Activated CD8-positive, alpha-beta memory T cell treated with anti-CD3 and anti-CD28 coated beads, Interleukin-2, amount 50 U/mL, for 1 hour (primary cell): Measurements from ENCODE around the gene ZBTB44.
"Not testable (repeated sequence)": the region's sequence is repeated elsewhere in the genome, so short reads cannot be mapped to it uniquely, and the experiment has no call there.

Experiments used
- DNase-seq: peaks from one replicate; pipeline ENCODE4 v3.0.0-alpha.2; 2020; ENCODE audit errors: extremely low read depth

ZBTB44 gene

DNA sequence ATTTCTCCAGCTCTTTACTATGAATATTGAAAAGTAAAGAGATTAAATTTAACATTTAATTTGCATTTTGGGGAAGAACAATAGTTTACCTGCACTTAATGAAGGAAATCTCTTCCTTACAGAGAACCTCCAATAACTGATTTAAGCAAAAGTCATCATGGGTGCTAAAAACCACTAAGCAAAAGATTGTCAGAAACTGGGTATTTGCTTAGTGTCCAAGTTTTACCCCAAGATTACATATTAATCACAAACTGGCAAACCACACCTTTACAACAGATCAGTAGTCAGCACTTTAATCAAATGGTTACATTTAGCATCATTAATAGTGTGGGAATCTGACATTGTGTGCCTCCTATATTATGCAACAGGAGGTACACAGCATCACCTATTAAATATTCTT is 2.7 kb downstream of the ZBTB44 start:
- DNase-seq: no peak

DNA sequence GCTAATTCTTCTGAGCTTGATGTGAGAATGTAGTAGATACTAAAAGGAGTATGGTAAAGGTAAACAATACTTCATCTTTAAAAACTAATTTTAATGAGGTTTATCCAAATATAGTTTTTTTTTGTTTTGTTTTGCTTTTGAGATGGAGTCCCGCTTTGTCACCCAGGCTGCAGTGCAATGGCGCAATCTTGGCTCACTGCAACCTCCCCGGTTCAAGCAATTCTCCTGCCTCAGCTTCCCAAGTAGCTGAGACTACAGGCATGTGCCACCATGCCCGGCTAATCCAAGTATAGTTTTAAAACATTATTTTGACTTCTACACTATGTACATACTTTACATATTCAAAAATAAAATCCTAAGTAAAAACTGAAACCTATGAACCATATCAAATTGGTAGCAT is 4.1 kb downstream of the ZBTB44 start:
- no peak for DNase-seq

DNA sequence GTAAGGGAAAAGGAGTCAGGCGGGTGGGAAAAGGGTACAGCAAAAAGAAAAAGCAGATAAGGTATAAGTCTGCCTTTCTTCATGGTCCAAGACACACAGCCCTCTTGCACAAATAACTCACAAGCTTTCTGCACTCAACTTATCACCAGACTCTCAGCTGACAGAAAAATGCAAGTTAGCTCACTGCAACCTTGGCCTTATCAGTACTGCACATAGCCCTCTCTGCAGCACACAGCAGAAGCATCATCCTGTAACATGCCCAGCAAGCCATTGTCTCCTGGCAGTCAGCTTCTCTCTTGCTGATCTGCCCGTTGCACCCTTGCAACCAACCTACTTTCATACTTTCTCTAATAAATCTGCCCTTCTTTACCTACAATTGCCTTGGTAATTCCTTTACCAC is 5.8 kb downstream of the ZBTB44 start:
- no peak for DNase-seq

GRCh38 chr11:130308059-130308458 is 6.7 kb downstream of the ZBTB44 start:
- no peak for DNase-seq

DNA sequence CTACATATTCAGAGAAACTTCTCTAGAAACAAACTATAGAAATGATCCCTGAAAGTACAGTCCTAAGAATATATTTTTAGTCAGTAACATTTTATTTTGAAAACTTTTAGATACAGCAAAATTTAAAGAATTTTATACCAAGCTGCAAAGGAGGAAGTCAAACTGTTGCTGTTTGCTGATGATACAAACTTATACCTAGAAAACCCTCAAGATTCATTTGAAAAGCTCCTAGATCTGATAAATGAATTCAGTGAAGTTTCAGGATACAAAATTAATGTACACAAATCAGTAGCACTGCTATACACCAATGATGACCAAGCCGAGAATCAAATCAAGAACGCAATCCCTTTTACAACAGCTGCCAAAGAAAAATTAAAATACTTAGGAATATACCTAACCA is 10.1 kb downstream of the ZBTB44 start:
- DNase-seq: no peak

- no peak for DNase-seq
Measured at GRCh38 chr11:130301002-130301401, 13.7 kb downstream of the ZBTB44 start.

DNA sequence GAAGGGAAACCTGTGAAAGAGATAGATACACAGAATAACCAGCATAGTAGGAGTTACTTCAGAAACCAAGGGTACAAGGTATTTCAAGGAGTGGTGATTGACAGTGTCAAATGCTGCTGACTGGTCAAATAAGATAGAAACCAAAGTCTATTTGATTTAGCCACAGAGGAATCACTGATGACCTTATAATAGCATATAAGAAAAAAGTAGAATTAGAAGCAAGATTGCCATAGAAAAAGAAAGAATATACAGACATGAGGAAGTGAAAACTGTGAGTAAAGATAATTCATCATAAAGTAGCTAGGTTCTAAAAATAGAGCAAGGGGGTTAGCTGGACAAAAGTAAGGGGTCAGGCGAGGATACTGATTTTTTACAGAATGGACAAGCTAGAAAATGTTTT is 14.2 kb downstream of the ZBTB44 start:
- DNase-seq: no peak

DNA sequence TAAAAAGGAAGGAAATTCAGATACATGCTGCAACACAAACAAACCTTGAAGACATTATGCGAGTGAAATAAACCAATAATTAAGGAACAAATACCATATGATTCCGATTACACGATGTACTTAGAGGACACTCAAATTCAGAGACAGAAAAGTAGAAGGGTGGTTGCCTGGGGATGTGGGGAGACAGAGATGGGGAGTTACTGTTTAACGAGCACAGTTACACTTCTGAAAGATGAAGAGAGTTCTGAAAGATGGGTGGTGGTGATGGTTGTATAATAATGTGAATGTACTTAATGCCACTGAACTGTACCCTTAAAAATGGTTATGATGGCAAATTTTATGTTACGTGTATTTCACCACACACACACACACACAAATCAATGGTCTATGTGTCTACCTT is 14.7 kb downstream of the ZBTB44 start:
- no peak for DNase-seq

DNA sequence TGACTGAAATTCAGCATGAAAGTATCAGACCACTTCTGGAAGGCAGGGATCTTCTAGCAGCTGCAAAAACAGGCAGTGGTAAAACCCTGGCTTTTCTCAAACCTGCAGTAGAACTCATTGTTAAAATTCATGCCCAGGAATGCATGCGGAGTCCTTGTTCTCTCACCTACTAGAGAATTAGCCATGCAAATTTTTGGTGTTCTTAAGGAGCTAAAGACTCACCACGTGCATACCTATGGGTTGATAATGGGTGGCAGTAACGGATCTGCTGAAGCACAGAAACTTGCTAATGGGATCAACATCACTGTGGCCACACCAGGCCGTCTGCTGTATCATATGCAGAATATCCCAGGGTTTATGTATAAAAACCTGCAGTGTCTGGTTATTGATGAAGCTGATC is 19.1 kb downstream of the ZBTB44 start:
- DNase-seq: no peak

DNA sequence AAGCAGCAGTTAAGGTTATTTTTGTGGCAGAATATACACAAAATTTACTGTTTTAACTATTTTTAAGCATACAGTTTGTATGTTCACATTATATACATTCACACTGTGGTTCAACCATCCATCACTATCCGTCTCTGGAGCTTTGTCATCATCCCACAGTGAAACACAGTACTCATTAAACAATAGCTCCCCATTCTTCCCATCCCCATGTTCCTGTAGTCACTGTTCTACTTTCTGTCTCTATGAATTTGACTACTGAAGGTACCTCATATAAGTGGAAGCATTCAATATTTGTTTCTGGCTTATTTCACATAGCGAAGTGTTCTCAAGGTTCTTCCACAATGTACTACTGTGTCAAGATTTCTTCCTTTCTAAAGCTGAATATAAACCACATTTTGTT is 32.6 kb downstream of the ZBTB44 start:
- DNase-seq: no peak

DNA sequence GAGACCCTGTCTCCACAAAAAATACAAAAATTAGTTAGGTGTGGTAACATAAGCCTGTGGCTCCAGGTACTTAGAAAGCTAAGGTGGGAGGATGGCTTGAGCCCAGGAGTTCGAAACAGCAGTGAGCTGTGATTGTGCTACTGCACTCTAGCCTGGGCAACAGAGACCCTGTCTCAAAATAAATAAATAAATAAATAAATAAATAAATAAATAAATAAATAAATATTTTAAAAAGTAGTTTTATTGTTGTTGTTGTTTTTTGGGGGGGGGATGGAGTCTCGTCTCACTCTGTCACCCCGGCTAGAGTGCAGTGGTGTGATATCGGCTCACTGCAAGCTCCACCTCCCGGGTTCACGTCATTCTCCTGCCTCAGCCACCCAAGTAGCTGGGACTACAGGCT is 33.4 kb downstream of the ZBTB44 start:
- DNase-seq: not testable (repeated sequence)

GRCh38 chr11:130279989-130280388 is 34.7 kb downstream of the ZBTB44 start:
- no peak for DNase-seq

DNA sequence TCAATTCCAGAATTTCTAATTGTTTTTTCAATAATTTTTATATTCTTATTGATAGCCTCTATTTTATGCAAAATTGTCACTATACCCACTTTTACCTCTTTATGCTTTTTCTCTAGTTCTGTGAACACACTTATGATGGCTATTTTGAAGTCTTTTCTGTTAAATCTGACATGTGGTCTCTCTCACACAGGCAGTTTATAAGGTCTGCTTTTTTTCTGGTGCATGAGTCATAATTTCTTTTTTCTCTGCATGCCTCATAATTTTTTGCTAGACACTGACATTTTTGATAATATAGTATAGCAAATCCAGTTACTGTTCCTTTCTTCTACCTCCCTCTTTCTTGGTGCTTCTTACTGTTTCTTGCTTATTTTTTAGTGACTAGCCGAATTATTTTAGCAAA is 36.0 kb downstream of the ZBTB44 start:
- no peak for DNase-seq

- no peak for DNase-seq
Measured at GRCh38 chr11:130278151-130278550, 36.6 kb downstream of the ZBTB44 start.

DNA sequence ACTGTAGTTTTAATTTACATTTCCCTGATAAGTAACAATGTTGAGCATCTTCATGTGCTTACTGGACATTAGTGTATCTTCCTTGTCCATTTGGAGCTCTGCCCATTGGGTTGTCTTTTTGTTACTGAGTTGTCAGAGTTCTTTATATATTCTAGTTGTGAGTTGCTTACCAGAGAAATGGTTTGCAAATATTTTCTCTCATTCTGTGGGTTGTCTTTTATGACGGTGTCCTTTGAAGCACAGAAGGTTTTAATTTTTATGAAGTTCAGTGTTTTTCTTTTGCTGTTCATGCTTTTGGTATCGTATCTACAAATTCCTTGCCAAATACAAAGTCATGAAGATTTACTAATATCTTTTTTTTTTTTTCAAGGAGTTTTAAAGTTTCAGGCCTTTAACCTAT is 42.4 kb downstream of the ZBTB44 start:
- no peak for DNase-seq

GRCh38 chr11:130269326-130269943 is 45.3 kb downstream of the ZBTB44 start:
- DNase-seq: no peak

- no peak for DNase-seq
Measured at GRCh38 chr11:130263351-130263750, 51.4 kb downstream of the ZBTB44 start.

GRCh38 chr11:130262424-130262823 is 52.3 kb downstream of the ZBTB44 start:
- no peak for DNase-seq

GRCh38 chr11:130261571-130261970 is 53.1 kb downstream of the ZBTB44 start:
- no peak for DNase-seq

GRCh38 chr11:130260742-130261141 is 54.0 kb downstream of the ZBTB44 start:
- no peak for DNase-seq

DNA sequence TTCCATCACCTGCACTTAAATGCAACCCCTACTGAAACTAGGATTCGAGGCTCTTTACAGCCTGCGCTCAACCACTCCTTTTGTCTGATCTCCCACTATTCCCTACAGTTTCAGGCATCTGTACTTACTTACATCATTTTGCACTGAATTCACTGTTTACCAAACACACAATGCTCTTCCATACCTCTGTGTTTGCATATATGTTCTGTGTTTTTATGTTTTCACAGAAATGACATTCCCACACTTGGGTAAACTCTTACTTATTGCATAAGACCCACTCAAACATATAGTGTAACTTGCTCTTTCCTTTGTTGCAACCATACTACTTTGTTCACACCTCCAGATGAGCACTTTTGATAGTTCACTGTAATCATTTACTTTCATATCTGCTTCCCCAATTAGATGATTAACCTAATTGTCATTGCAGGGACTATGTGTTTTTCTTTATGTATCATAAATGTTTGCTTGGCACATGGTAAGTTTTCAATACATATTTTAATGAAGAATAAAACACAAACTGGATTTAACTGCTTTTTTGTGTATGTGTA is 54.6 kb downstream of the ZBTB44 start:
- DNase-seq: no peak

DNA sequence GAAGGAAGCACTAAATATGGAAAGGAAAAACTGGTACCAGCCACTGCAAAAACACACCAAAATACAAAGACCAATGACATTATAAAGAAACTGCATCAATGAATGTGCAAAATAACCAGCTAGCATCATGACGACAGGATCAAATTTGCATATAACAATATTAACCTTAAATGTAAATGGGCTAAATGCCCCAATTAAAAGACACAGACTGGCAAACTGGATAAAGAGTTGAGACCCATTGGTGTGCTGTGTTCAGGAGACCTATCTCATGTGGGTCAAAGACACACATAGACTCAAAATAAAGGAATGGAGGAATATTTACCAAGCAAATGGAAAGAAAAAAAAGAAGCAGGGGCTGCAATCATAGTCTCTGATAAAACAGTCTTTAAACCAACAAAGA is 63.0 kb downstream of the ZBTB44 start:
- DNase-seq: not testable (repeated sequence)

GRCh38 chr11:130249929-130250328 is 64.8 kb downstream of the ZBTB44 start:
- not testable (repeated sequence) for DNase-seq

GRCh38 chr11:130249371-130249770 is 65.3 kb downstream of the ZBTB44 start:
- no peak for DNase-seq
